HG02885 (cell line): ENCODE data around the gene PUS1.
"Not testable (repeated sequence)": the region's sequence is repeated elsewhere in the genome, so short reads cannot be mapped to it uniquely, and the experiment has no call there.

Experiments used
- ATAC-seq: cut with Tn5 transposase; IDR thresholded peaks from one replicate; pipeline ENCODE4 v1.9.1; 2021; ENCODE audit warnings: mild to moderate bottlenecking; ENCODE audit not compliant: unreplicated experiment, poor library complexity

Gene PUS1

GRCh38 chr12:131929581-131930456 is 743 bp downstream of the PUS1 start:
- peak; percentile 22 for ATAC-seq

- ATAC-seq, result no peak
Observed at GRCh38 chr12:131930510-131930909, 1.4 kb downstream of the PUS1 start.

- no peak for ATAC-seq
Observed at GRCh38 chr12:131933387-131933786, 4.3 kb downstream of the PUS1 start.

GRCh38 chr12:131934535-131934934 is 5.5 kb downstream of the PUS1 start:
- ATAC-seq, result no peak

GRCh38 chr12:131938082-131938481 is 9.0 kb downstream of the PUS1 start:
- no peak for ATAC-seq

- no peak for ATAC-seq
Observed at GRCh38 chr12:131939007-131939406, 9.9 kb downstream of the PUS1 start.

- no peak for ATAC-seq
Observed at GRCh38 chr12:131940141-131940547, 11.1 kb downstream of the PUS1 start.

GRCh38 chr12:131941116-131941986 is 12.3 kb downstream of the PUS1 start:
- ATAC-seq, result no peak

GRCh38 chr12:131941987-131942341 is 12.9 kb downstream of the PUS1 start:
- no peak for ATAC-seq

- ATAC-seq, result no peak
Observed at GRCh38 chr12:131942671-131943070, 13.6 kb downstream of the PUS1 start.

- ATAC-seq, result no peak
Observed at GRCh38 chr12:131943389-131943788, 14.3 kb downstream of the PUS1 start.

GRCh38 chr12:131943876-131944275 is 14.8 kb downstream of the PUS1 start:
- ATAC-seq, result no peak

GRCh38 chr12:131944601-131945251 is 15.7 kb downstream of the PUS1 start:
- no peak for ATAC-seq

GRCh38 chr12:131946757-131947156 is 17.7 kb downstream of the PUS1 start:
- no peak for ATAC-seq

- no peak for ATAC-seq
Observed at GRCh38 chr12:131947482-131948027, 18.5 kb downstream of the PUS1 start.

GRCh38 chr12:131948166-131948712 is 19.2 kb downstream of the PUS1 start:
- no peak for ATAC-seq

- ATAC-seq, result not testable (repeated sequence)
Observed at GRCh38 chr12:131948713-131949430, 19.8 kb downstream of the PUS1 start.

GRCh38 chr12:131949431-131950181 is 20.5 kb downstream of the PUS1 start, which contains the start of gene EP400:
EP400 (plus strand) TSS chr12:131949942; CDS start chr12:131960620, 10,678 bp downstream.
- peak; percentile 88 for ATAC-seq
